Left hindlimb (tissue), 1 donor: Measurements from ENCODE around the gene KLF11.

Experiments
- DNase-seq: peaks from one replicate; pipeline ENCODE4 v3.0.0-alpha.2; 2018

The KLF11 gene

GRCh38 chr2:10043906-10044601 is 704 bp downstream of the KLF11 start:
- peak; percentile 98 for DNase-seq

- DNase-seq, result peak; percentile 29
Measured at GRCh38 chr2:10045561-10046355, 2.4 kb downstream of the KLF11 start.

- no peak for DNase-seq
Measured at GRCh38 chr2:10046931-10047330, 3.6 kb downstream of the KLF11 start.

- DNase-seq, result peak; percentile 20
Measured at GRCh38 chr2:10047616-10048500, 4.5 kb downstream of the KLF11 start.

- DNase-seq, result peak; percentile 36
Measured at GRCh38 chr2:10048501-10049171, 5.3 kb downstream of the KLF11 start.

GRCh38 chr2:10052216-10052615 is 8.9 kb downstream of the KLF11 start:
- DNase-seq, result peak; percentile 12

- peak; percentile 34 for DNase-seq
Measured at GRCh38 chr2:10053351-10053750, 10.0 kb downstream of the KLF11 start.

- DNase-seq, result peak; percentile 12
Measured at GRCh38 chr2:10054424-10054823, 11.1 kb downstream of the KLF11 start.

GRCh38 chr2:10054976-10055375 is 11.6 kb downstream of the KLF11 start:
- no peak for DNase-seq

GRCh38 chr2:10056439-10056838 is 13.1 kb downstream of the KLF11 start:
- peak; percentile 32 for DNase-seq

- DNase-seq, result peak; percentile 83
Measured at GRCh38 chr2:10057231-10058107, 14.1 kb downstream of the KLF11 start.

- DNase-seq, result no peak
Measured at GRCh38 chr2:10058251-10059015, 15.1 kb downstream of the KLF11 start.

GRCh38 chr2:10059016-10059351 is 15.6 kb downstream of the KLF11 start:
- no peak for DNase-seq

GRCh38 chr2:10059552-10060335 is 16.4 kb downstream of the KLF11 start:
- DNase-seq, result no peak

- no peak for DNase-seq
Measured at GRCh38 chr2:10061221-10061925, 18.0 kb downstream of the KLF11 start.

GRCh38 chr2:10062931-10063365 is 19.6 kb downstream of the KLF11 start:
- DNase-seq, result no peak

- no peak for DNase-seq
Measured at GRCh38 chr2:10063566-10063965, 20.2 kb downstream of the KLF11 start.

GRCh38 chr2:10064932-10065772 is 21.8 kb downstream of the KLF11 start:
- DNase-seq, result no peak

- no peak for DNase-seq
Measured at GRCh38 chr2:10065773-10066055, 22.4 kb downstream of the KLF11 start.
